KMS-11 (cell line): ENCODE measurements around the gene DPAGT1.

Experiments used
- H2AFZ ChIP-seq: fragments of 200-600 bp; sonication (generic); 2 replicates; pipeline ENCODE4 v1.6.1; 2016; ENCODE audit warnings: antibody characterized with exemption, mixed run types, low read depth
- H3K27ac ChIP-seq: fragments of 200-600 bp; sonication (generic); 2 replicates; pipeline ENCODE4 v1.6.1; 2016; ENCODE audit warnings: mild to moderate bottlenecking, mixed run types
- H3K27me3 ChIP-seq: fragments of 200-600 bp; sonication (generic); 2 replicates; pipeline ENCODE4 v1.6.1; 2017; ENCODE audit warnings: mild to moderate bottlenecking, low read depth, mixed run types, moderate library complexity; ENCODE audit not compliant: insufficient read depth
- H3K36me3 ChIP-seq: fragments of 200-600 bp; sonication (generic); 2 replicates; pipeline ENCODE4 v1.6.1; 2017; ENCODE audit warnings: mild to moderate bottlenecking, mixed run types; ENCODE audit not compliant: insufficient read depth
- H3K4me1 ChIP-seq: fragments of 200-600 bp; sonication (generic); 2 replicates; pipeline ENCODE4 v1.6.1; 2016; ENCODE audit warnings: mild to moderate bottlenecking, low read depth, mixed run types; ENCODE audit not compliant: poor library complexity, severe bottlenecking
- H3K4me2 ChIP-seq: fragments of 200-600 bp; sonication (generic); 2 replicates; pipeline ENCODE4 v1.7.0; 2016; ENCODE audit warnings: mild to moderate bottlenecking, mixed run types
- H3K4me3 ChIP-seq: fragments of 200-600 bp; sonication (generic); IDR thresholded peaks from 2 replicates; pipeline ENCODE4 v1.6.1; 2017; ENCODE audit warnings: low read depth, low read length, mixed read lengths; ENCODE audit not compliant: insufficient read depth
- H3K79me2 ChIP-seq: fragments of 200-600 bp; sonication (generic); 2 replicates; pipeline ENCODE4 v1.6.1; 2016; ENCODE audit warnings: low read depth, mixed run types; ENCODE audit not compliant: insufficient read depth
- H3K9ac ChIP-seq: fragments of 200-600 bp; sonication (generic); 2 replicates; pipeline ENCODE4 v1.6.1; 2016; ENCODE audit warnings: mild to moderate bottlenecking, mixed run types
- H4K20me1 ChIP-seq: fragments of 200-600 bp; sonication (generic); 2 replicates; pipeline ENCODE4 v1.6.1; 2016; ENCODE audit warnings: mild to moderate bottlenecking, mixed run types; ENCODE audit not compliant: insufficient read depth
- TF ChIP-seq, protein P1 (sequence below): fragments of 200-600 bp; sonication (generic); conservative IDR thresholded peaks from 2 replicates; pipeline ENCODE4 v1.6.1; 2017; ENCODE audit warnings: low read depth, mild to moderate bottlenecking, antibody characterized with exemption, low read length, moderate library complexity, mixed read lengths

The DPAGT1 gene

DNA sequence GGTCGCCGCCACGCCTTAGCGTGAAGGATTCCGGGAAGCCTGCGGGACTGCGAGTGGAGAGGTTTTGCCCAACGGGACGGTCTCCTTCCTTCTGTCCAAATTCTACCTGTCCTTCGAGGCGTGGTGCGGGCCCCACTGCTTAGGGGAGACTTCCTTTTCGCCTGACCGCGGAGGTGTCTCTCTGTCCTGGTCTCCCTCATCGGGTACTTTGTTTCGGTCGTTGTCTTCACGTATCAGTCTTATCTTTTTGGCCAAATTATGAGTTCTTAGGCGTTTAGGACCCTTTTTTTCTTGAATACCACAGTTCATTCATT, 20.1 kb upstream of the DPAGT1 start:
- peak overlapping the region; percentile 61; the same call in 1 of the 2 replicates for H2AFZ ChIP-seq
- peak overlapping the region; percentile 50; the same call in 1 of the 2 replicates for H3K9ac ChIP-seq
- no peak overlapping the region for H3K4me3 ChIP-seq
- H4K20me1 ChIP-seq = no peaks in the 10 kb centered on the region
- H3K27me3 ChIP-seq = no peaks in the 10 kb centered on the region
- peaks cover 22% of the 10 kb centered on the region for H3K4me1 ChIP-seq
- peak overlapping the region; percentile 86 for H3K4me2 ChIP-seq
- no peak overlapping the region for H3K27ac ChIP-seq
- no peaks in the 10 kb centered on the region for H3K36me3 ChIP-seq
- TF ChIP-seq, protein P1, sequence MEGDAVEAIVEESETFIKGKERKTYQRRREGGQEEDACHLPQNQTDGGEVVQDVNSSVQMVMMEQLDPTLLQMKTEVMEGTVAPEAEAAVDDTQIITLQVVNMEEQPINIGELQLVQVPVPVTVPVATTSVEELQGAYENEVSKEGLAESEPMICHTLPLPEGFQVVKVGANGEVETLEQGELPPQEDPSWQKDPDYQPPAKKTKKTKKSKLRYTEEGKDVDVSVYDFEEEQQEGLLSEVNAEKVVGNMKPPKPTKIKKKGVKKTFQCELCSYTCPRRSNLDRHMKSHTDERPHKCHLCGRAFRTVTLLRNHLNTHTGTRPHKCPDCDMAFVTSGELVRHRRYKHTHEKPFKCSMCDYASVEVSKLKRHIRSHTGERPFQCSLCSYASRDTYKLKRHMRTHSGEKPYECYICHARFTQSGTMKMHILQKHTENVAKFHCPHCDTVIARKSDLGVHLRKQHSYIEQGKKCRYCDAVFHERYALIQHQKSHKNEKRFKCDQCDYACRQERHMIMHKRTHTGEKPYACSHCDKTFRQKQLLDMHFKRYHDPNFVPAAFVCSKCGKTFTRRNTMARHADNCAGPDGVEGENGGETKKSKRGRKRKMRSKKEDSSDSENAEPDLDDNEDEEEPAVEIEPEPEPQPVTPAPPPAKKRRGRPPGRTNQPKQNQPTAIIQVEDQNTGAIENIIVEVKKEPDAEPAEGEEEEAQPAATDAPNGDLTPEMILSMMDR = no peak
- H3K79me2 ChIP-seq = peaks cover 14% of the 10 kb centered on the region; the same call in 1 of the 2 replicates

DNA sequence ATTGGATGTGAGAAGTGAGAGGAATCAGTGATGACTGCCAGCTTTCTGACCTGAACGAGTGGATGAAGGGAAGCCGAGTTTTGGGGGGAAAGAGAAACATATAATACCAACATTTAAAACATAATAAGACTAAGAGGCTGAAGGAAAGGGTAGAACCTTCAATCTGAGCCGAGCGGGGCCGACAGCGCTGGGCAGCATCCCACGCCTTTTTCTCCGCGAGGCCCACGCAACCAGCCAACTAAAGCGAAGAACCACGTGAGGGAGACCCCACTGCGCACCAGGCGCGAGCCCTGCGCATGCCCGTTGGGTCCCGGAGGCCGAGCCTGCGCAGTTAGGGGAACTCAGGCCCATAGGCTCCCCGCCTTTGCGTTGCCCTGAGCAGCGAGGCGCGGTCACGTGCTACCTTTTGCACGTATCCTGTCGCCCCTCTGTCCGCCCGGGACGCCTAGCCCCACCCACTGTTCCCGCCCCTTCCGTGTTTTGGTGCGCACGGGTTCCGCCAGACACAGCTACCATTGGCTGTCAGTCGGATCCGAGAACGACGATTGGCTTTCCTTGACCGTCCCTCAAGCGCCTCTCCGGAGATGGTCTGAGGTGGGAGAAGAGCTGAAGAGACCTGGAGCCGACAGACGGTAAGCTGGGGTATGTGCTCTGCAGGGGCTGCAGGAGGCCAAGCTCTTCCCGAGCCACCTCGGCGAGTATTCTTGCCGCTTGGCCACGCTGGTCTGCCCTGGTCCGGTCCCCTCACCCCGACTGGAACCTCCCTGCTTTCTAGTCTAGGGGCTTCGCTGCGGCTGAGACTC, 19.6 kb upstream of the DPAGT1 start, which contains the start of gene HINFP:
HINFP (plus strand) TSS at position 573 of the 803 bp plus-strand sequence. CDS start 5,365 bp downstream, outside the sequence.
- H3K27me3 ChIP-seq = no peaks in the 10 kb centered on the region
- peak within 1 kb of the TSS; percentile 86 for H3K4me2 ChIP-seq
- H3K27ac ChIP-seq = peak within 1 kb of the TSS; percentile 40; the same call in 1 of the 2 replicates
- no peak within 1 kb of the TSS for H3K4me3 ChIP-seq
- peaks cover 14% of the 10 kb centered on the region; the same call in 1 of the 2 replicates for H3K79me2 ChIP-seq
- no peaks in the 10 kb centered on the region for H3K36me3 ChIP-seq
- H4K20me1 ChIP-seq = no peaks in the 10 kb centered on the region
- peak within 1 kb of the TSS; percentile 50; the same call in 1 of the 2 replicates for H3K9ac ChIP-seq
- TF ChIP-seq, protein P1 = no peak
- peaks cover 22% of the 10 kb centered on the region for H3K4me1 ChIP-seq
- H2AFZ ChIP-seq = peak within 1 kb of the TSS; percentile 84

DNA sequence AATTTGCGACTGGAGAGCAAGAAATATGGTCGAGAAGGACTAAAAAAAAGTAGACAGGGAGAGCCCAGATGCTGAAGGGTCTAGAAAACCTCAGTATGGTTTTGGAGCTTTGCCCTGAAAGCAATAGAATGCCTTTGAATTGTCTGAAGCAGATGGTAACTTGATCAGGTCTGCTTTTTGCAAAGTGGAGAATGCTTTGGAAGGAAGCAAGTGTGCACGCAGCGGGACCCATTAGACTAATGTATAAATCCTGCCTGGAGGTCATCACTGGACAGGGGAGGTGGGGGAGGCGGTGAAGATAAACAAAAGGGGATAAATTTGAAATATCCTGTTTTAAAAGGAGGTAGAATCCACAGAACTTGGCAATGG, 19.0 kb upstream of the DPAGT1 start:
- peak overlapping the region; percentile 84 for H2AFZ ChIP-seq
- H4K20me1 ChIP-seq = no peaks in the 10 kb centered on the region

DNA sequence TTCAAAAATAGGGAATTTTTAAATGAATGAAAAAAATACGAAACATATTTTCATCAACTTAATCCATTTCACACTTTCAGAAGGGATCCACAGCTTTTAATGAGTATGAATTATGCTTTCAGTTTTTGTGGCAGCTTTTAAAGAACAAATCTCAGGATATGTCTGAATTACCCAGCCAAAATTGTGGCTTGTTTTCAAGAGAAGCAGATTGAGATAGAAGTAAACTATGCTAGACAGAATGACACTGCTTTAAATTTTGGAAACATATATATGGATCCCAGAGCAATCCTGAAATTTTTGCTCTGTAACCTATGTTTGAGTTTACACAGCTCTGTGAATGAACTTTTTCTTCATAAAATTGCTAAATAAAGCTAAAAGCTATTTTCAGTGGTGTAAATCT, 17.3 kb upstream of the DPAGT1 start:
- no peak overlapping the region for H3K4me3 ChIP-seq
- H3K36me3 ChIP-seq = no peaks in the 10 kb centered on the region
- H3K4me1 ChIP-seq = peaks cover 22% of the 10 kb centered on the region
- H3K79me2 ChIP-seq = peaks cover 14% of the 10 kb centered on the region; the same call in 1 of the 2 replicates
- H4K20me1 ChIP-seq = no peaks in the 10 kb centered on the region
- H2AFZ ChIP-seq = no peak overlapping the region
- TF ChIP-seq, protein P1 = no peak
- H3K4me2 ChIP-seq = no peak overlapping the region
- no peaks in the 10 kb centered on the region for H3K27me3 ChIP-seq
- no peak overlapping the region for H3K27ac ChIP-seq
- H3K9ac ChIP-seq = no peak overlapping the region

More for the DNA sequence above, 19.0 kb upstream of the DPAGT1 start:
- H3K27ac ChIP-seq = peak overlapping the region; percentile 40; the same call in 1 of the 2 replicates
- H3K27me3 ChIP-seq = no peaks in the 10 kb centered on the region
- H3K4me1 ChIP-seq = peaks cover 22% of the 10 kb centered on the region
- peaks cover 14% of the 10 kb centered on the region; the same call in 1 of the 2 replicates for H3K79me2 ChIP-seq
- H3K4me3 ChIP-seq = no peak overlapping the region
- no peaks in the 10 kb centered on the region for H3K36me3 ChIP-seq
- TF ChIP-seq, protein P1 = no peak
- peak overlapping the region; percentile 76 for H3K4me2 ChIP-seq
- H3K9ac ChIP-seq = peak overlapping the region; percentile 27; the same call in 1 of the 2 replicates
